ENCODE measurements around the gene NID1.
A peak's percentile ranks its signal among the peaks of the same experiment; 100 is the strongest.

Gene NID1

DNA sequence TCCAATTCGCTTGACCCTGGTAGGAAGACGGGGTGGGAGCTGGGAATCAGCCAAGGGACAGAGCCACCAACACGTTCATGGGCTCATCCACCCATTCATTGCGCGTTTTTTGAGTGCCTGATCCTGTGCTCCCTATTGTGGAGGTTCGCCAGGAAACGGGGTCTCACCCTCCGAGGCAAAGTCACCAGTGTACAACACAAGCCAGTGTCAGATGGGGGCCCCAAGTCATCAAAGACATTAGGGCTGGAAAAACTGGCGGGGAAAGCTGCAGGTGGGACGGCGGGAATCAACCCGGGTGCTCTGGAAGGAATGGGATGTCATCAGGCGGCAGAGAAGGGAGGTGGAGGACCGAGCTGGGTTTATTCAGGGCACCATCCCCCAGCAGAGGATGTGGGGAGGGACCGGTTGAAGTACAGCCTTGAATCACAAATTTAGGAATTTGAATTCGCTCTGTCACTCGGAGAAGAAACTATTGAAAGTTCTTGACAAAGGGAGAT, 667 bp upstream of the NID1 start:
- no peak for DNase-seq

GRCh38 chr1:236063919-236064673, 794 bp downstream of the NID1 start:
- DNase-seq, result no peak

- DNase-seq, result no peak
Measured at GRCh38 chr1:236063551-236063918, 1.4 kb downstream of the NID1 start.

- no peak for DNase-seq
Measured at GRCh38 chr1:236060286-236060685, 4.6 kb downstream of the NID1 start.

GRCh38 chr1:236059011-236059410, 5.9 kb downstream of the NID1 start:
- no peak for DNase-seq

- DNase-seq, result no peak
Measured at GRCh38 chr1:236058141-236058934, 6.6 kb downstream of the NID1 start.

DNA sequence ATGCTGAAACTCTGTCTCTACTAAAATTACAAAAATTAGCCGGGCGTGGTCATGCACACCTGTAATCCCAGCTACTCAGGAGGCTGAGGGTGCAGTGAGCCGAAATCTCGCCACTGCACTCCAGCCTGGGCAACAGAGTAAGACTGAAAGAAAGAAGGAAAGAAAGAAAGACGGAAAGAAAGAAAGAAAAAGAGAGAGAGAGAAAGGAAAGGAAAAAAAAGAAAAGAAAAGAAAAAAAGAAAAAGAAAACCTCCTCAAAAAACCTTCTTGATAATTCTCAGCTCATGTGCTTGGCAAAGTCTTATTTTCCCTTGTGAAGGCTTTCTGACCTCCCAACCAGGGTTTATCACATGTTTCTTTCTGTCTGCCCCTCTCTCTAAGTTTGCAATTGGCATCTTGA, 7.3 kb downstream of the NID1 start:
- no peak for DNase-seq

DNA sequence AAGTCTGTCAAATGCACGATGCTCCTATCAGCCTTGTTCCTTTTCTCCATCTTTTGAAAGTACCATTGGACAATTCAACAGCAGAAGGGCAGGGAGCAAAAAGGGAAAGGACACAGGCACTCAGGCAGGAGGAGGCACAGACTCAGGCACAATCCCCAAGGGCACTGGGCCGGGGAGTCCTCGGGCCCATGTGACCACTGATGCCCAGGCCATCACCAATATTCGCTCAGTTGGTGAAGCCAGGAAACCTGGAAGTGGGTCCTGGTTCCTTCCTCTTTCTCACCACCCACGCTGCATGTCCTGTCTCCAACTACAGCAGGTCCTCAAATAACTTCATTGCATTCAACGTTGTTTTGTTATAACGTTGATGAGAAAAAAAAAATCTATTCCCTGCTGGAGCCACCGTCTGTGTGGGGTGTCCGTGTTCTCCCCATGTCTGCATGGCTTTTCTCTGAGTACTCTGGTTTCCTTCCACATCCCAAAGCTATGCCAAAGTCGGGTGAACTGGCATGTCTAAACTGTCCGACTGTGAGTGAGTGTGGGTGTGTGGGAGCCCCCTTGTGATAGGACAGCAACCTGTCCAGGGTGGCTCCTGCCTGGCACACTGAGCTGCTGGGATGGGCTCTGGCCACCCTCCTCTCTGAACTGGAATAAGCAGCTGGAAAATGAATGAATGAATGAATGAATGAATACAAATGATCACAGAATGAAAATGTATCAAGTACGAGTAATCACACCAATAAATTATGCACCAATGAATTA, 12.5 kb downstream of the NID1 start:
- no peak for DNase-seq

DNA sequence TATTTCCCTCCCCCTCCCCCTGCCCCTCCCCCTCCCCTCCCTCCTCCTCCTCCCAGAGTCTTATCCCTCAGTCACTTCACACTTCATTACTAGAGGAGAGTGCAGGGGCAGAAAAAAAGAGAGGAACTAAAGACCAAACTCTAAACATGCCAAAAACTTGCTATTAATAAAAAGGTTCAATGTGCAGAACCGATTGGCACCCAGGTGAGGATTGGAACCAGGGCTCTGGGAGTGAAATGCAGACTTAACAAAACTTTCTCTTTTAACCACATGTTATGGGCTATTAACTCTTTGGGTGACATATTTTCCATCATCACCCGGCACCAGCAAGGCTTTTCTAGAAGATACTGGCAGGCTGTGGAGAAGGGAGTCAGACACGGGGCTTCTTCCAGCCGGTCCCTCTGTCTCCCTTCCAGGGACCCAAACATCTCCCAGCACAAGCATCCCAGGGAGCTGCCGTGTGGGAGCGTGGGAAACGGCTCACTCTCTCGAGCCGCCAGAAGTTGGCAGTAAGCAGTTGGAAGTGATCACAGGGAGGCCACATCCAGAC, 13.6 kb downstream of the NID1 start:
- DNase-seq, result no peak

DNA sequence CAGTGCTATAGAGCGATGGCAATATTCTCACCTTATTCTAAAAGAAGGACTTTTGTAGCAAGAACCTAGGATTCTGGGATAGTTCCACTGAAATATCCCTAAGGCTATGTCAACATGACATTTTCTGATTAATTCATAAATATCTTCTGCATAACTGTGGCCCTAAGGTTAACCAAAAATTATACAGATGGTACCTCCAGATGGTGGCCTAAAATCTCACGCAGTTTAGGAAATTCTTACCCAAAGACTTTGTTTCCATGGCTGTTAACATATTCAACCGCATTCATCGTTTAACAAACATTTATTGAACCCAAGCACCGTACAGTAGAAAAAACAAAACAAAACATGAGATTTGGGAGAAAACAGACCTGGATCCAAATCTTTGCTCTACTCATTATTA, 19.1 kb downstream of the NID1 start:
- no peak for DNase-seq

DNA sequence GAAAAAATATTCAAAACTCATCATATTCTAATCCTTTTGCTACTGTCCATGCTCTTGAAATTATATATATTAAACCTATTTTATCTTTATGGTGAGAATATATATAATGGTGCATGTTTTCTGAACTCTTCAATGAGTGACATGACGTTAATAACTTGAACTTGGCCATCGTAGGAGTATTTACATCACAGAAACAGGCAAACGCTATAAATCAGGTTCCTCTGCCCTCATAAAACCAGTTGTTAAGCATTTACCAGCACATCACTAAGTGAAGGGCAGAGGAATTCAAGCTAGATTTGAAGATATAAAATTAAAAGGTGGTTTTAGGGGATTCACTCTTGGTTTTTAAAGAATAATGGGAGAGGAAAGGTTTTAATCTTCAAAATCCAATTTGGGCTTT, 20.5 kb downstream of the NID1 start:
- DNase-seq, result no peak

DNA sequence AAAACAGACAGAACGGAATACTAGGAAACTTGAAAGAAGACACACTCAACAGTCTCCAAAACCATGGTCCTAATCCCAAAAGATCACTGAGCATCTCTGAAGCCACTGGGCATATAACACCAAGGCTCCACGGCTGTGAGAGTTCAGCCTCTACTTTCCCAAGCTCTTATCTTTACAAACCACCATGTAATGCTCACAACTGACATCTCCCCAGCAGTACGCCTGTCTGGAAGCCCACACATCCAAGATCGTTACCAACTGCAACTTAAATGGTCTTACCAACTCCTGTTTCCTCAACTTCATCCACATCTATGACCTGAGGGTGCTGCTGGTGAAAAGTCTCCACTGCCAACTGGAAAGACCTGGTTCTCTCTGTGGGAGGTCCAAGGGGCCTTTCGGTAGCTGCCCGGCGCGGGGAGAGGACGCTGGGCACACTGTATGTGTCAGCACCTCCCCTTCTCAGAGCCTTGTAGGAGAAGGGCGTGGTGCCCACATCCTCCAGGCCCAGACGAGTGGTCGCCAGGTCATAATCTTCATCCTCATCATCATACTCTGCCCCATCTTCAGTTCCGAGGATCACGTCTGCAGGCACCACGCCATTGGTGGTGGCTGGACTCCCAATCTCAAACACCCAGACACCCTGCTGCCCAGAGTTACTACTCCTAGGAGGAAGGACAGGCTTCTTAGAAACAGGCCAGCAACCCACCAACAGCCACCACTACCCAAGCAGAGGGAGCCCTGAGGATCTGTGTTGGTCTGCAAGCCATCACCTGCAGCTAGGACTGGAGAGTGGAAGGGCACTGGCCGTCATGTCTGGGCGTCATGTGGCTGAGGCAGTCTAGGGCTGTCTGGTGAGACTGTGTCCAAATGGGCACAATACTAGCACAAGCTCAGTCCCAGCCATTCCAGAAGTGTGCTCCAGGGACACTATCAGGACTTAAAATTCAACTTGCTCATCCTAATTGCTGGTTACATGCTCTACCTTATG, 23.0 kb downstream of the NID1 start:
- DNase-seq, result no peak

DNA sequence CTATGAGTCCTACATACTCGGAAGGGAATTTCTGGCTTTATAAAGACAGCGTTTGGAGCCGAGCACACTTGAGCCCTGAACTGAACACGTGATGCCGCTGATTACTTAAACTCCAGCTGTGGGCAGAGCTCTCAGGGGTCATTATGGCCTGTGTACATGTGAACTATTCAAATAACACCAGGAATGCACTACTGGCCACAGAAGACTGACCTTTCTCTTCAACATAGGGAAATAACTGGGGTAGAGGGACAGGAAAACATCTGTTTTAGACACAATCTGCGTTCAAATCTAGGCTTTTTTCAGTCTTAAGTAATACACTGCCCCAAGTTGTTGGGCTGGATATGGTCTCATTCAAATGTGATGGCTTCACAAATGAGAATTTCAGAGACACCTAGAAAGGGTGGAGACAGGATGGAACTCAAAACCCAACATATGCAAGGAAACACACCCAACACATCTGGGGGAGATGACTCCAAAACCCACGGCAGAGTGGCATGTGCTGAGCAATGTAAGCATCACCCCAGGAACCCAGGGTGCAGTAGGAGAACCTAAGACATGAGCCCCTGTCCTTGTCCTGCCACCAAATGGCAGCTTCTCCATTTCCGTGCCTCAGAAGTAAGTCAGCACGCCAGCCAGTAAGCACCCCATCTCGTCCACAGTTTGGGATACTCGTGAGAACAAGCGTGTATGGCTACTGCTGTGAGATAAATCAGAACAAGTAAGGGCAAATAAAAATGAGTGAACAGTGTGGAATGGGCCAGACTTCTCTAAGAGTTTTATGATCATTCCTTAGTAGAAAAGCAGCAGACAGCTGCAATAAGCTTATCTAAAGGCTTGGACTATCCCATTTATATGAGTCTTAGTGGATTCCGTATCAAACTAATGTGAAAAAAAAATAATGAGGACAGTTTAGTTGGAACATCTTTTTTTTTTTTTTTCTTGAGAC, 24.9 kb downstream of the NID1 start:
- no peak for DNase-seq

DNA sequence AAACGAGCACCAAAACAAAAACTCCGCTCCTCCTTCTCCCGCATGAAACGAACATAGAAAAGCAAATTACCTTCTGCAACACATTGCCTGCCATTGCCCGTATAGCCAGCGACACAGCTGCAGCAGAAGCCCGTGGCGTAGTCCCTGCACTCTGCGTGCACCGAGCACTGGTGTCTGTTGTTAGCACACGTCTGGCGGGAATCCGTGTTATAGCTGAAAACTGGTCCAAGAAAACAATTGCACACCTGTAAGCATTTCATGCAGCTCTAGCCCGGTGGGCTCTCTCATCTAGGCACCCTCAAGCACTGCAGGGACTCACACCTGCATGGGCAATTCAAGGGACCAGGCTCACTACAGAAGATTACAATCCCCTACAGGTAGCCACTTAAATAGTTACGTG, 26.9 kb downstream of the NID1 start:
- DNase-seq, result no peak

DNA sequence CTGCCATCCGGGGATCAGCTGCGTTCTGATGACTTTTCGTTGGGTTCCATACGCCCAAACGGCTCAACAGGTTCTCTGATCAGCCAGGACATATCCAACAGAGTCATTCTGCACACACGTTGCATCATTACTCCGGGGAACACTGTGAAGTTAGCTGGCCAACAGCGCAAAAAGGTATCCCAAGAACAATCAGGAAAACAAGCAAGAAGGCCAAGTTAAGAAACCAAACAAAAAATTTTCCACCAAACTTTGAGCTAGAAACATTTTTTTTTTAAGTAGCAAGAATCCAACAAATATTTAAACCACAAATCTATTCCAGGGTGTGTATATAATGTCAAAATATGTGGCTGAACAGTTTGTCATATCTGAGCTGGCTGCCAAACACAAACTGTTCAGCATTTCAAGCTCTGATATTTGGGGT, 29.2 kb downstream of the NID1 start:
- DNase-seq, result no peak

DNA sequence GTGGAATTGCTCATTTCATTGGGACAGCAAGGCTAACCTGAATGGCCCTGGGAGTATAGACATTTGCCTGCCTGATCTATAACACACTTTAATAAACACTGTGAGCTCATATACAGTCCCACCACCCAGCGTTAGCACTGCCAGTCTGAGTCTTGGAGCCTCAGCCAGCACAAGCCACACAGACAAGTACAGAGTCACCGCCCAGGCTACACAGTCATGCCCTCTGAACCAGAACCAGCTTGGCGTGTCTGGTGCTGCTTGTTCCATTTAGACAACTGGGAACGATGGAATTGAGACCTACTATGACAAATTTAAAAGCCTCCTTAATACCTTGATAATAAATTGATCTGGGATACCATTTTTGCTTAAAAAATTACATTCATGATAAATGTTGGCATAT, 31.6 kb downstream of the NID1 start:
- DNase-seq, result no peak

GRCh38 chr1:236030534-236030933, 34.4 kb downstream of the NID1 start:
- DNase-seq, result no peak

- no peak for DNase-seq
Measured at GRCh38 chr1:236029428-236029940, 35.4 kb downstream of the NID1 start.

GRCh38 chr1:236027104-236027503, 37.8 kb downstream of the NID1 start:
- peak; percentile 38 for DNase-seq

GRCh38 chr1:236025836-236026235, 39.1 kb downstream of the NID1 start:
- DNase-seq, result no peak

DNA sequence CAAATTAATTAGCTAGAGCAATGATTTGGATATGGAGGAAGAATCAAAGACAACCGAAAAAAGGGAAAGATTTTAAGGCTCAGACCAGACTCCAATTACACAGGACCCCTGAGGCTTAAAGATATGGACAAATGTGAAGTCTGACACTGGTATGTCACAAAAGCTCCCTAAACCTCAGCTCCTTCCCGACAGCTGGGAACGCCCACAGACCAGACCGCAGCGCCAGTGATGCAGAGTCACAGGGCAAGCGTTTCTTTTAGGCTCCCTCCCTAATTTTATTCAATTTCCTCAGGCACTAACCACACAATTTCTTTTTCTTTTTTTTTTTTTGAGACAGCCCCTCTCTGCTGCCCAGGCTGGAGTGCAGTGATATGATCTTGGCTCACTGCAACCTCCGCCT, 40.2 kb downstream of the NID1 start:
- no peak for DNase-seq
